GM12878 (cell line): ENCODE data around the gene CCDC39. TPM values are rescaled to one million over a fixed set of nuclear protein-coding genes. Genes with fewer than 3 reads are reported as not detected.

Experiments
- ATAC-seq: fragments of 200-7000 bp; cut with Tn5 transposase; 3 replicates; pipeline ENCODE4 v1.9.1; 2020; ENCODE audit warnings: mild to moderate bottlenecking, moderate library complexity
- BruUV-seq: library from RNA; stranded (reverse); fragments of 400-500 nt; replicated peaks from 2 replicates; lab custom pipeline; 2021; lab: Mats Ljungman, UMichigan
- CTCF ChIA-PET: fragments of 300-600 bp; sonication (Branson Sonifier 250); formaldehyde crosslinking; extraction: SDS; loops from one replicate; lab custom pipeline; 2021; ENCODE audit warnings: inconsistent platforms; lab: Yijun Ruan, JAX
- POLR2A ChIA-PET: fragments of 350-600 bp; formaldehyde crosslinking; extraction: SDS; loops from one replicate; lab custom pipeline; 2021; ENCODE audit warnings: inconsistent platforms; lab: Charles Lee
- RAD21 ChIA-PET: fragments of 300-600 bp; sonication (Branson Sonifier 250); formaldehyde crosslinking; loops from one replicate; lab custom pipeline; 2023; ENCODE audit warnings: antibody characterized with exemption; ENCODE audit not compliant: unreplicated experiment; lab: Charles Lee
- SMC1A ChIA-PET: fragments of 300-600 bp; sonication (Branson Sonifier 250); formaldehyde crosslinking; loops from one replicate; lab custom pipeline; 2023; ENCODE audit not compliant: unreplicated experiment, uncharacterized antibody; lab: Charles Lee
- DNase-seq: peaks from one replicate; pipeline ENCODE4 v3.0.0-alpha.2; 2011; ENCODE audit warnings: low read depth, low spot score
- FAIRE-seq: peaks from 3 replicates; lab custom pipeline; 2011; peaks lifted over from hg19 to GRCh38; lab: Jason Lieb, UNC
- H2AFZ ChIP-seq: 2 replicates; pipeline ENCODE4 v1.6.0; 2011; ENCODE audit warnings: low read depth, low read length, control low read depth; ENCODE audit not compliant: control insufficient read depth
- H3K27ac ChIP-seq: 2 replicates; pipeline ENCODE4 v1.5.1; 2011; ENCODE audit warnings: control low read depth; ENCODE audit not compliant: control insufficient read depth, insufficient read depth
- H3K27me3 ChIP-seq, 2 experiments: replicated peaks in 1 of 2; 2 replicates each; pipeline versions ENCODE4 v1.6.0 to v1.6.1; 2011; ENCODE audit warnings: low read length in 1 of 2; ENCODE audit not compliant: control insufficient read depth in 2 of 2, insufficient read depth in 2 of 2
- H3K36me3 ChIP-seq, 2 experiments: 2 replicates each; pipeline ENCODE4 v1.5.1; 2011; ENCODE audit warnings: low read length in 1 of 2; ENCODE audit not compliant: control insufficient read depth in 2 of 2, insufficient read depth in 2 of 2
- H3K4me1 ChIP-seq: 2 replicates; pipeline ENCODE4 v1.6.1; 2011; ENCODE audit warnings: mild to moderate bottlenecking, low read length, moderate library complexity, mixed read lengths; ENCODE audit not compliant: control insufficient read depth, insufficient read depth
- H3K4me2 ChIP-seq: 2 replicates; pipeline ENCODE4 v1.6.0; 2011; ENCODE audit warnings: control low read depth; ENCODE audit not compliant: control insufficient read depth, insufficient read depth
- H3K4me3 ChIP-seq: fragments of 200-600 bp; sonication (generic); 2 replicates; pipeline ENCODE4 v1.5.1; 2016
- H3K79me2 ChIP-seq: 2 replicates; pipeline ENCODE4 v1.6.0; 2011; ENCODE audit warnings: low read length; ENCODE audit not compliant: control insufficient read depth, insufficient read depth
- H3K9ac ChIP-seq: 2 replicates; pipeline ENCODE4 v1.8.0; 2011; ENCODE audit warnings: low read length, control low read depth, mixed read lengths; ENCODE audit not compliant: control insufficient read depth, insufficient read depth
- H3K9me3 ChIP-seq: replicated peaks from 3 replicates; pipeline ENCODE4 v1.5.1; 2011; ENCODE audit warnings: mild to moderate bottlenecking, low read length; ENCODE audit not compliant: control insufficient read depth, insufficient read depth
- H4K20me1 ChIP-seq: 2 replicates; pipeline ENCODE4 v1.6.0; 2011; ENCODE audit not compliant: control insufficient read depth, insufficient read depth
- BCL11A ChIP-seq: IDR thresholded peaks from 2 replicates; pipeline ENCODE4 v1.6.1; 2011; ENCODE audit warnings: low read depth, low read length
- EED ChIP-seq: sonication (generic); IDR thresholded peaks from 2 replicates; pipeline ENCODE4 v1.6.1; 2016; ENCODE audit warnings: antibody characterized with exemption, low read depth
- HDAC6 ChIP-seq: fragments of 200-600 bp; sonication (generic); IDR thresholded peaks from one replicate; pipeline ENCODE4 v1.8.0; 2017; ENCODE audit warnings: antibody characterized with exemption; ENCODE audit not compliant: unreplicated experiment
- PML ChIP-seq: IDR thresholded peaks from 2 replicates; pipeline ENCODE4 v1.6.1; 2012; ENCODE audit warnings: low read length, inconsistent platforms
- POLR2AphosphoS5 ChIP-seq: IDR thresholded peaks from 2 replicates; pipeline ENCODE4 v1.6.1; 2011; ENCODE audit warnings: mild to moderate bottlenecking, low read length, inconsistent platforms
- SMAD5 ChIP-seq: IDR thresholded peaks from 2 replicates; pipeline ENCODE4 v1.6.1; 2016; ENCODE audit warnings: antibody characterized with exemption, low read depth
- SPI1 ChIP-seq: IDR thresholded peaks from 2 replicates; pipeline ENCODE4 v1.6.1; 2011; ENCODE audit warnings: low read depth, mild to moderate bottlenecking, low read length, moderate library complexity, borderline replicate concordance; ENCODE audit not compliant: insufficient read depth
- SUZ12 ChIP-seq: fragments of 200-600 bp; sonication (generic); IDR thresholded peaks from one replicate; pipeline ENCODE4 v1.6.1; 2018; ENCODE audit warnings: antibody characterized with exemption, mild to moderate bottlenecking; ENCODE audit not compliant: unreplicated experiment
- TCF3 ChIP-seq: IDR thresholded peaks from 2 replicates; pipeline ENCODE4 v1.6.1; 2012; ENCODE audit warnings: low read depth, mild to moderate bottlenecking, low read length, borderline replicate concordance; ENCODE audit not compliant: insufficient read depth
- ZSCAN29 ChIP-seq: fragments of 450-650 bp; IDR thresholded peaks from 2 replicates; pipeline ENCODE4 v1.6.1; 2017; ENCODE audit warnings: mild to moderate bottlenecking, moderate library complexity
- ZZZ3 ChIP-seq: IDR thresholded peaks from 2 replicates; pipeline ENCODE4 v1.6.1; 2011; ENCODE audit warnings: low read depth; ENCODE audit not compliant: control insufficient read depth, insufficient read length
- WGBS: methylation state at CpG from one replicate; pipeline ENCODE4 v1.1.6; 2016; ENCODE audit warnings: low lambda C conversion rate; ENCODE audit not compliant: insufficient replicate concordance, insufficient coverage; ENCODE audit errors: missing lambda C conversion rate; 5-methylcytosine and 5-hydroxymethylcytosine counted together
- in situ Hi-C: fragments of 300-500 bp; cut with MboI; formaldehyde crosslinking; loops from 9 replicates; pipeline ENCODE4 v1.14.3; 2018; ENCODE audit warnings: mixed read lengths
- intact Hi-C: fragments of 100-400 bp; cut with micrococcal nuclease; formaldehyde crosslinking; loops from one replicate; pipeline ENCODE4 v1.14.2; 2022; ENCODE audit not compliant: unreplicated experiment
- polyA plus RNA-seq, 11 experiments: library from polyadenylated mRNA; depleted of rRNA in 4 of 11; unstranded in 6 of 11; stranded (reverse) in 5 of 11; fragments of >200 nt; fragmentation: Nextera tagmentation in 4 of 11; fragmentation: Illumina TruSeq in 1 of 11; extraction: Ambion mirVana in 4 of 11; extraction: Trizol in 1 of 11; gene quantifications; 1 replicate in 1 of 11; 2 replicates in 10 of 11; pipeline versions ENCODE4 v1.2.1 to v1.2.3, GENCODE V29; 2011 to 2016; ENCODE audit warnings: inconsistent platforms in 2 of 11, missing spikeins in 2 of 11, low read depth in 1 of 11
- total RNA-seq, 4 experiments: library from RNA; depleted of rRNA in 3 of 4; stranded (reverse); fragments of >200 nt in 3 of 4; fragmentation: Illumina TruSeq in 1 of 4; extraction: Trizol in 1 of 4; gene quantifications; 2 replicates each; pipeline versions ENCODE4 v1.2.1 to v1.2.3, GENCODE V29; 2013 to 2021
- TF ChIP-seq, protein P1 (sequence below): fragments of 450-650 bp; IDR thresholded peaks from 2 replicates; pipeline ENCODE4 v1.6.1; 2017; ENCODE audit warnings: mild to moderate bottlenecking, moderate library complexity
- TF ChIP-seq, protein P2 (sequence below): fragments of 450-650 bp; IDR thresholded peaks from 2 replicates; pipeline ENCODE4 v1.6.1; 2016; ENCODE audit warnings: mild to moderate bottlenecking, moderate library complexity, borderline replicate concordance
- TF ChIP-seq, protein P3 (sequence below): IDR thresholded peaks from 2 replicates; pipeline ENCODE4 v1.6.1; 2012; ENCODE audit warnings: low read depth, low read length, improper control_type of control experiment

CCDC39 gene
- total and polyA plus RNA-seq, 10 of the 15 experiments (the other 5 are each of a cell fraction or from before 2014, with no cell fraction given) = 0.10 to 0.69 (median 0.31) TPM

DNA sequence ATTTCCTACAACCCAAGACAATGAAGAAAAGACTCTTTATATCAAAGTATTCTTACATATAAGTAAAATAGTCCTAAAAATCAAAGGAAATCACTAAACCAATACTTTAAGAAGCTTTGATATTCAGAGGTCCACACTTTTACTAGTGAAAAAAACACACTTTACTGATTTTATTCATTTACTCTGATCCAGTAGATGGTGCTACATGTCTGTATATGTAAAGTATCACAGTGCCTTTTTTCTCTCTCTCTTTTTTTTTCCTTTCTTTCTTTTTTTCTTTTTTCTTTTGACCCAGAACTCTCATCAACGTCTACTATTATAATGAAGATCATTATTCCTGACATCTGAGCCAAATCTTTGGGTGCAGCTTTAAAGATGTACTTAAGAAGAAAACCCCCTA lies 10.8 kb upstream of the CCDC39 start (continued):
- TF ChIP-seq, protein P1, sequence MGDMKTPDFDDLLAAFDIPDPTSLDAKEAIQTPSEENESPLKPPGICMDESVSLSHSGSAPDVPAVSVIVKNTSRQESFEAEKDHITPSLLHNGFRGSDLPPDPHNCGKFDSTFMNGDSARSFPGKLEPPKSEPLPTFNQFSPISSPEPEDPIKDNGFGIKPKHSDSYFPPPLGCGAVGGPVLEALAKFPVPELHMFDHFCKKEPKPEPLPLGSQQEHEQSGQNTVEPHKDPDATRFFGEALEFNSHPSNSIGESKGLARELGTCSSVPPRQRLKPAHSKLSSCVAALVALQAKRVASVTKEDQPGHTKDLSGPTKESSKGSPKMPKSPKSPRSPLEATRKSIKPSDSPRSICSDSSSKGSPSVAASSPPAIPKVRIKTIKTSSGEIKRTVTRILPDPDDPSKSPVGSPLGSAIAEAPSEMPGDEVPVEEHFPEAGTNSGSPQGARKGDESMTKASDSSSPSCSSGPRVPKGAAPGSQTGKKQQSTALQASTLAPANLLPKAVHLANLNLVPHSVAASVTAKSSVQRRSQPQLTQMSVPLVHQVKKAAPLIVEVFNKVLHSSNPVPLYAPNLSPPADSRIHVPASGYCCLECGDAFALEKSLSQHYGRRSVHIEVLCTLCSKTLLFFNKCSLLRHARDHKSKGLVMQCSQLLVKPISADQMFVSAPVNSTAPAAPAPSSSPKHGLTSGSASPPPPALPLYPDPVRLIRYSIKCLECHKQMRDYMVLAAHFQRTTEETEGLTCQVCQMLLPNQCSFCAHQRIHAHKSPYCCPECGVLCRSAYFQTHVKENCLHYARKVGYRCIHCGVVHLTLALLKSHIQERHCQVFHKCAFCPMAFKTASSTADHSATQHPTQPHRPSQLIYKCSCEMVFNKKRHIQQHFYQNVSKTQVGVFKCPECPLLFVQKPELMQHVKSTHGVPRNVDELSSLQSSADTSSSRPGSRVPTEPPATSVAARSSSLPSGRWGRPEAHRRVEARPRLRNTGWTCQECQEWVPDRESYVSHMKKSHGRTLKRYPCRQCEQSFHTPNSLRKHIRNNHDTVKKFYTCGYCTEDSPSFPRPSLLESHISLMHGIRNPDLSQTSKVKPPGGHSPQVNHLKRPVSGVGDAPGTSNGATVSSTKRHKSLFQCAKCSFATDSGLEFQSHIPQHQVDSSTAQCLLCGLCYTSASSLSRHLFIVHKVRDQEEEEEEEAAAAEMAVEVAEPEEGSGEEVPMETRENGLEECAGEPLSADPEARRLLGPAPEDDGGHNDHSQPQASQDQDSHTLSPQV = no peak
- TF ChIP-seq, protein P2, sequence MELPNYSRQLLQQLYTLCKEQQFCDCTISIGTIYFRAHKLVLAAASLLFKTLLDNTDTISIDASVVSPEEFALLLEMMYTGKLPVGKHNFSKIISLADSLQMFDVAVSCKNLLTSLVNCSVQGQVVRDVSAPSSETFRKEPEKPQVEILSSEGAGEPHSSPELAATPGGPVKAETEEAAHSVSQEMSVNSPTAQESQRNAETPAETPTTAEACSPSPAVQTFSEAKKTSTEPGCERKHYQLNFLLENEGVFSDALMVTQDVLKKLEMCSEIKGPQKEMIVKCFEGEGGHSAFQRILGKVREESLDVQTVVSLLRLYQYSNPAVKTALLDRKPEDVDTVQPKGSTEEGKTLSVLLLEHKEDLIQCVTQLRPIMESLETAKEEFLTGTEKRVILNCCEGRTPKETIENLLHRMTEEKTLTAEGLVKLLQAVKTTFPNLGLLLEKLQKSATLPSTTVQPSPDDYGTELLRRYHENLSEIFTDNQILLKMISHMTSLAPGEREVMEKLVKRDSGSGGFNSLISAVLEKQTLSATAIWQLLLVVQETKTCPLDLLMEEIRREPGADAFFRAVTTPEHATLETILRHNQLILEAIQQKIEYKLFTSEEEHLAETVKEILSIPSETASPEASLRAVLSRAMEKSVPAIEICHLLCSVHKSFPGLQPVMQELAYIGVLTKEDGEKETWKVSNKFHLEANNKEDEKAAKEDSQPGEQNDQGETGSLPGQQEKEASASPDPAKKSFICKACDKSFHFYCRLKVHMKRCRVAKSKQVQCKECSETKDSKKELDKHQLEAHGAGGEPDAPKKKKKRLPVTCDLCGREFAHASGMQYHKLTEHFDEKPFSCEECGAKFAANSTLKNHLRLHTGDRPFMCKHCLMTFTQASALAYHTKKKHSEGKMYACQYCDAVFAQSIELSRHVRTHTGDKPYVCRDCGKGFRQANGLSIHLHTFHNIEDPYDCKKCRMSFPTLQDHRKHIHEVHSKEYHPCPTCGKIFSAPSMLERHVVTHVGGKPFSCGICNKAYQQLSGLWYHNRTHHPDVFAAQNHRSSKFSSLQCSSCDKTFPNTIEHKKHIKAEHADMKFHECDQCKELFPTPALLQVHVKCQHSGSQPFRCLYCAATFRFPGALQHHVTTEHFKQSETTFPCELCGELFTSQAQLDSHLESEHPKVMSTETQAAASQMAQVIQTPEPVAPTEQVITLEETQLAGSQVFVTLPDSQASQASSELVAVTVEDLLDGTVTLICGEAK = no peak

DNA sequence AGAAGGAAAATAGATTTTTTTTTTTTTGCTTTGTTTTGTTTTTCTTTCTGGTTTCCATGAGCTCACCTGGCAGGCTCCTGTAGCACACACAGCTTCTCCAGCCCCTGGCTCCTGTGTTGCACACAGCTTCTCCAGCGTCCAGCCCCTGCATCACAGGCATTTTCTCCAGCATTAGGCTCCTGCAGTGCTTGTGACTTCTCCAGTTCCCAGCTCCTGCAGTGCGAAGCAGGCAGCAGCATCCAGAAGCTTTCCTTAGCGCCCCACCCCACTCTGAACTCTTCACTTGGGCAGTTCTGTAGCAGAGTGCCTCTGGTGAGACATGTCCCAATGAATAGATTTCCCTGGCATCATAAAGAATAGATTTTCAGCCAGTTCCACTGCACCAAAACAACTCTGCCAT lies 5.5 kb upstream of the CCDC39 start:
- DNase-seq = no peak
- H3K9me3 ChIP-seq = no peaks in the 10 kb centered on the region
- H3K79me2 ChIP-seq = no peaks in the 10 kb centered on the region
- ATAC-seq = no peak
- BruUV-seq = no TSS peak
- H3K9ac ChIP-seq = no peak overlapping the region
- no peak overlapping the region for H2AFZ ChIP-seq
- 17% methylated on average over 3 of the region's 3 CpGs for WGBS
- ChIA-PET POLR2A (no interaction called here), RAD21 (interaction anchor here (0.6 kb wide), 1 partner anchor 873 kb away, joined by 3 read pairs; no protein-coding TSS in a partner anchor), SMC1A (interaction anchor here (0.6 kb wide), 1 partner anchor 67 kb away, joined by 3 read pairs; no protein-coding TSS in a partner anchor)
- no peak for FAIRE-seq
- in situ Hi-C loops (no loop called here), intact Hi-C loops (no loop called here)
- H3K27me3 ChIP-seq = no peaks in the 10 kb centered on the region; a peak in 1 of 4 replicates
- H3K36me3 ChIP-seq = no peaks in the 10 kb centered on the region
- no peak overlapping the region for H3K27ac ChIP-seq
- H3K4me3 ChIP-seq = no peak overlapping the region
- TF ChIP-seq ZSCAN29 (no peak), SMAD5 (no peak), BCL11A (no peak), ZZZ3 (no peak), TCF3 (no peak), SPI1 (no peak), EED (no peak), SUZ12 (no peak), HDAC6 (no peak), PML (no peak), POLR2AphosphoS5 (no peak)
- TF ChIP-seq, protein P3, sequence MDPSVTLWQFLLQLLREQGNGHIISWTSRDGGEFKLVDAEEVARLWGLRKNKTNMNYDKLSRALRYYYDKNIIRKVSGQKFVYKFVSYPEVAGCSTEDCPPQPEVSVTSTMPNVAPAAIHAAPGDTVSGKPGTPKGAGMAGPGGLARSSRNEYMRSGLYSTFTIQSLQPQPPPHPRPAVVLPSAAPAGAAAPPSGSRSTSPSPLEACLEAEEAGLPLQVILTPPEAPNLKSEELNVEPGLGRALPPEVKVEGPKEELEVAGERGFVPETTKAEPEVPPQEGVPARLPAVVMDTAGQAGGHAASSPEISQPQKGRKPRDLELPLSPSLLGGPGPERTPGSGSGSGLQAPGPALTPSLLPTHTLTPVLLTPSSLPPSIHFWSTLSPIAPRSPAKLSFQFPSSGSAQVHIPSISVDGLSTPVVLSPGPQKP = no peak
- TF ChIP-seq, all 136 proteins: peak for 0
- Histone ChIP-seq H4K20me1 (no peaks in the 10 kb centered on the region), H3K4me2 (no peak overlapping the region), H3K4me1 (peaks cover 2% of the 10 kb centered on the region; the same call in 1 of the 2 replicates)
- CTCF ChIA-PET = no interaction called here
